Activated naive CD4-positive, alpha-beta T cell (primary cell): ENCODE results near the gene PLEKHM1.
"Not testable (repeated sequence)": the region's sequence is repeated elsewhere in the genome, so short reads cannot be mapped to it uniquely, and the experiment has no call there.

Experiments
- DNase-seq, 4 experiments: peaks; one replicate each; lab custom pipeline; 2025; lab: John Stamatoyannopoulos, UW

Gene PLEKHM1

DNA sequence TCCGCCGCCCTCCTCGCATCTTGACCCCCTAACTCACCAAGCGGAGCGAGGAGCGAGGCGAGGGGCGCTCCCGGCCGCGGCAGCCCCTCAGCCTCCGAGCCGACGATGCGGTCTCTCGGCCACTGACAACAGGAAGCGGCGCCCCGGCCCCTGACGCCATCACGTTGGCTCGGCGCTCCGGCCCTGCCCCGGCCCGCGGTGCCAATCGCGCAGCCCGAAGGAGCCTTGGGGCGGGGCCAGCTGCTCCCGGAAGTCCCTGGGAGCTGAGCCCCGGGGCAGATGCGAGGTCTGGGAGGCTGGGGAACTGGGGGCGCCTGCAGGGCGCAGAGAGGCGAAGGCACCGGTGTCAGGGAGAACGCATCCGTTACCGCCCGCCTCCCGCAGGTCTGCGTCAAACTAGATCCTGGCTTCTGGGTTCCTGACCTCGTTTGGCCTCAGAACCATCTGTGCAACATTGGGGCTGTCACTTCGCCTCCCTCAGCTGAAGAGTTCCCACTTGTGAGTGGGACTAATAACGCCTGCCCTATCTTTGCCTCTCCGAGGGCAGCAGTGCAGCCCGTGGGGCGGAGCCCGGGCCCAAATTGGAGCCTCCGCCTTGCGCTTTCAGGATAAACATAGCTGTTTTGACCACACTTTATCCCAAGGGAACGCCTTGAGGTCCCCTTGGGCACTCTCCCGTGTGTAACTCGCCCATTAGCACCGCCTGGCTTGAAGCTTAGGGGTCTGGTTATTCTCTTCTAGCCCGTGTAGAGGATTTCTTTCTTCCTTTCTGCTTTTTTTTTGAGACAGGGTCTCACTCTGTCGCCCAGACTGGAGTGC, at the start of gene PLEKHM1:
TSS of gene PLEKHM1 (minus strand) at position 107 of the 819 bp plus-strand sequence. CDS start 8,237 bp downstream, outside the sequence.
- peak; percentile 48 to 74 (median 58) for DNase-seq

DNA sequence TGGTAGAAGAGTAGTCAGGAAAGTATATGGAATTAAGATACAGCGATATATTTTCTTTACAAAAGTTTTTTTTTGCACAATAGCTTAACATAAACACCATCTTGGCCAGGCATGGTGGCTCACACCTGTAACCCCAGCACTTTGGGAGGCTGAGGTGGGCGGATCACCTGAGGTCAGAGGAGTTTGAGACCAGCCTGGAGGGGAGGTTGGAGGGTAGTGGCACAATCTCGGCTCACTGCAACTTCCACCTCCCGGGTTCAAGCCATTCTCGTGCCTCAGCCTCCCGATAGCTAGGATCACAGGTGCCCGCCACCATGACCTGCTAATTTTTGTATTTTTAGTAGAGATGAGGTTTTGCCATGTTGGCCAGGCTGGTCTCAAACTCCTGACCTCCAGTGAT, 47.6 kb upstream of the PLEKHM1 start:
- DNase-seq = not testable (repeated sequence)

DNA sequence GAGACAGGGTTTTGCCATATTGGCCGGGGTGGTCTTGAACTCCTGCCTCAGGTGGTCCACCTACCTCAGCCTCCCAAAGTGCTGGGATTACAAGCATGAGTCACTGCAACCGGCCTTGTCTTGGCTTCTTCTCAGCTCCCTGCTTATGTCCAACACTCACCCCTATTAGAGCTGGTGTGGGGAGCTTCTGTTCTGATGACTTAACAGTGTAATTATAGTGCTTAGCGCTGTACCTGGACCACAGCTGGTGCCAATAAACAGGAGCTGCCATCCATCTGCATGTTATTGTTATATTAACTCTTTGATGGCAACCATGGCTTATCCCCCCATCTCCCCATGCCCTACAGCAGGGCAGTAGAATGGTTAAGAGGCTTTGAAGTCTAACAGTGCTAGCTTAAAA, 15.6 kb upstream of the PLEKHM1 start:
- DNase-seq = not testable (repeated sequence)

DNA sequence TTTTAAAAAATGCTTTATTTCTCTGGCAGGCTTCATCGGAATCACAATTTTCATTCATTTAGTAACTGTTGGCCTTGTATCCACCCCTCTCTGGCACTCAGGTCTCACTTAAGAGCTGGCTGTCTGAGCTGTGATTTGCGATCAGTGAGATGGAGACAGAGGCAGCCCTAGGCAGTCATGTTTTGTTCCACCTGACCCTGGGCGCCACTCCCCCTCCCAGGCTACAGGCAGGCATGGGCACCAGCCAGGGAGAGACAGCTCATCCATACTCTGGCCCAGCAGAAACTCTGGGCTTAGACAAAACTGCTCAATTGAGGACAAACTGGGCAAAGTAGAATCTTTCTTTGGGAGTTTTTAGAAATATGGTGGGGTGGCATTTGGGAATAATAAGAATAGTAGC, 14.7 kb upstream of the PLEKHM1 start:
- DNase-seq = not testable (repeated sequence)

DNA sequence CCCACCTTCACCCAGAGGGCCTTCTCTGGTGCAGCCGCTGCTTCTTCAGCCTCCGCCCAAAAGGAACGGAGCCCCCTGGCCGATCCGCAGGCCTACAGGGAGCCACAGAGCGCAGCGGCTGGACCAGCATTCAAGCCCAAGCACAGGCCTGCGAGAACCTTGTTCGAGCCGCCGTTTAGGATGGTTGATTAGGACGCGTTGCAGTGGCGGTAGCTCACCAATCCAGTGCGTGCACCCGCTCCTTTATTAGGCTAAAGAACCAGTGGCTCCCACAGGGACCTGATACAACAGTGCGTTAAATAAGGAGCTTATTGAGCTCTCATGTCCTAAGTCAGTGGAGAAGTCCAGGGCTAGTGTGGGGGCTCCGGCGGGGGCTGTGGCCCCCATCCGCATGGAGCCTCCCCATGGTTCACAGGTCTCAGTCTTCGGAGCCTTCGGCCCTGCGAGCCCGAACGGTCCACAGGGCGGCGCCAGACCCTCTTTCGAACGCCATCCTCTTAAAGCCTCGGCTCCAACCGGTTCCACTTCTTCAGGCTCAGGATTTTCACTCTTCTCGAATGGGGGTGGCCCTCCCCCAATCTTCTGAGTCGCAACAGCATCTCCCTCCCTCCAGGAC, 10.7 kb upstream of the PLEKHM1 start:
- DNase-seq = not testable (repeated sequence)

DNA sequence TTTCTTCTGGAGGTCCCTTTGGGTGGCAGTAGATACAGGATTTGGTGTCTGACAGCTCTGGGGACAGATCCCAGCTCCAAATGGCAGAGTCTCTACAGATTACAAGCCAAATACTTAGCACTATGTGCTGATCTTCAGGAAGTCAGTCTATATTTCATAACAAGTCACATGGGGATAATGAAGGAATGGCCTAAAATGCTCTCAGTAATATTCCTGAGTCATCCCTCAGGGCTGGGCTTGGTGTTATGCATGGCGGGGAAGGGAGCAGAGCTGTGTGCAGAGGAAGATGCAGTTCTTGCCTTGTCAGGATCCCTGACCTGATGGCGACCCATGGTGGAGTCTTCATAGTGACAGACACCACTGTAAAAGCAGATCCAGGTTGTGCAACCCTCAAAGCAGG, 10.0 kb upstream of the PLEKHM1 start:
- DNase-seq = not testable (repeated sequence)

DNA sequence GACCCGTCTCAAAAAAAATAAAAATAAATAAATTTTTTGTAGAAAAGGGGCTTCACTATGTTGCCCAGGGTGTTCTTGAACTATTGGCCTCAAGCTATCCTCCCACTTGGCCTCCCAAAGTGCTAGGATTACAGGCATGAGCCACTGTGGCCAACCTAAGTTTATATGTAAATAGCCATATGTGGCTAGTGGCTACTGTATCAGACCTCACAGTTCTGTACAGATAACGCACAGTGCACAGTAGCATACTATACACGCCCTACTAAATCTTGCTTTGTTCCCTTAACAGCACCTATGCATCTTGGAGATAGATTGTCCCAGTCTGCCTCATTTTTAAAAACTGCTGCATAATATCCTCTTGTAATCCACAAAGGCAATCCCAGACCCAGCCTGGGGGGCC, 8.7 kb upstream of the PLEKHM1 start:
- not testable (repeated sequence) for DNase-seq

DNA sequence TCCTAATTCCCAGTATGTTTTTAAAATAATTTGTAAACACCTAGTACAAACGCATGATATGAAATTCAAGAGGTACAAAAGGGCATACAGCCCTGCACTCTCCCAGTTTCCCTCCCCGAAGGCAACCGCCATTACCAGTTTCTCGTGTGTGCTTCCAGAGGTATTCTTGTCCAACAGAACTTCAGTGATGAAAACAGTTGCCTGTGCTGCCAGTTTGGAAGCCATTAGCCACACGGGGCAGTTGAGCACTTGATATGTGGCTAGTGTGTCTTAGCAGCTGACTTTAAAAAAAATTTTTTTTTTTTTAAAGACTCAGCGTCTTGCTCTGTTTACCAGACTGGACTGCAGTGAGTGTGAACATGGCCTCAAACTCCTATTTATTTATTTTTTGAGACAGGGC, 7.9 kb upstream of the PLEKHM1 start:
- not testable (repeated sequence) for DNase-seq

DNA sequence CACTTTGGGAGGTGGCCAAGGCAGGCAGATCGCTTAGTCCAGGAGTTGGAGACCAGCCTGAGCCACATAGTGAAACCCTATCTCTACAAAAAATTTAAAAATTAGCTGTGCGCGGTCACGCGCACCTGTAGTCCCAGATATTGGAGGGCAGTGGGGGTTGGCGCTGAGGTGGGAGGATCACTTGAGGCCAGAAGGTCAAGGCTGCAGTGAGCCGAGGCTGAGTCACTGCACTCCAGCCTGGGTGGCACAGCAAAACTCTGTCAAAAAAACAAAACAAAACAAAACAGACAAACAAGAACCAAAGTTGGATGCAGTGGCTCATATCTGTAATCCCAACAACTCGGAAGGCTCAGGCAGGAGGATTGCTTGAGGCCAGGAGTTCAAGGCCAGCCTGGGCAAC, 6.9 kb upstream of the PLEKHM1 start:
- DNase-seq = not testable (repeated sequence)

DNA sequence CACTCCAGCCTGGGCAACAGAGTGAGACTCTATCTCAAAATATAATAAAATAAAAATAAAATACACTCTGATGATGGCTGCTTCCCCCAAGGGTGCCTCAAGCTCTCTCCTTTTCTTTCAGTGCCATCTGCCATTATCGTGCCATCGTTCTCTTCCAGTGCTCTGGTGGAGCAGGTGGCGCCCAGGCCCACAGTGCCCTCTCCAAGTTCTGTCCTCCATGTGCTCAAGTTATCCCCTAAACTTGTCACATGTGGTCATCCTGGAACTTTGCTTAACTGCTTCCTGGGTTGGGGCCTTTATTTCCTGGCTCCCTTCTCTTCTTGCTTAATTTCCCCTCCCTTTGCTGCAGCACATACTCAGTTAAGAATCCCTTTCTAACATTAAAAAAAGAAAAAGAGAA, 6.0 kb upstream of the PLEKHM1 start:
- not testable (repeated sequence) for DNase-seq

DNA sequence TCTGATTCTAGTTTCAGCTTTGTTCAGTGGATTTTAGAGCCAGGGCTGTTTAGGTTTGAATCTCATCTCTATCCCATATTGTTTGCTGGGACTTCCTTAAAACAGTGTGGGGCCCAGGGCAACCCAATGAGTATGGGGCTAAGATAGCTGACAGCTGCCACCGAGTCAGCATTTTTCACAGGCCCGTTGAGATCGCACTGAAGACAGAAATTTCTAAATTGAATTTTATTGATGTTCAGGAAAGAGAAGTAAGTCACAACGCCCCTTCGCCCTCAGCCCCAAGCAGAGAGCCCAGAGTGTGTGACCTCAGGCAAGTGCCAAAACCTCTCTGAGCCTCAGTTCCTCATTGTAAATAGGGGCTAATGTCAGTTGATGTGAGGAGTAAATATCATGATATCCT, 4.0 kb upstream of the PLEKHM1 start:
- not testable (repeated sequence) for DNase-seq

DNA sequence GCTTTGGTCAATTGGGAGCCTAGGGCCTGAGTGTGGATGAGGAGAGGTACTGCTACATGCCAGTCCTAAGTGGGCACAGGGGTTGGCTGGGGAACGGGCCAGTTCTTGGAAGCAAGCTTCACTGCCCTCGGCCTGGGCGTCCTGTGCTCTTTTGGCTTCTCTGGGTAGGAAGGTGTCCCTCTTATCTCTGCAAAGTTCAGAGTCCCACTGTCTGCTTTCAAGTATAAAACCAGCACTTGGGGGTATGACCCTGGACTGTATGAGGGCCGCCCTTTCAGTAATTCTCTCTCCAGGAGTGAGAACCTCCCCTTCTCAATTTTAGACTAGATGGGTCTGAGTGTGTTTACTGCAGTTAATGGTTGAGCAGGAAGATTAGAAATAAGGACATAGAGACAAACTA, 1.6 kb upstream of the PLEKHM1 start:
- DNase-seq = not testable (repeated sequence)

DNA sequence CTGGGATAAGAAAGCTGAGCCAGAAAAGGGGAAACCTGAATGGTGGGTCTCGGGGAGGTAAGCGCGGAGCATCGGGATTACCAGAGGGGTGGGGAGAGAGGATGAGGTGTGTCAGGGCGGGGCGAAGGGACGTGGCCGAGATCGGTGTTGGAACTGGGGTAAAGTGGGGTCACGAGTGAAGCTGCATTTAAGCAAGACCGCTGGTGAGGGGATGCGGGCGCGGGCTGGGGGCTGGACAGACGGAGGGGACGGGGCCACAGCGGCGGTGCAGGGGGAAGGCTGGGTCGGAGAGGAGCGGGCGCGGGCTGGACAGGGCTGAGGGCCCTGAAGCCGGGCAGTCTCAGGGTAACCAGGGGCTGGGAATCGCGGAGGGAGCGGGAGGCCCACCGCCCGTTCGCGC, 323 bp downstream of the PLEKHM1 start:
- DNase-seq = not testable (repeated sequence)

DNA sequence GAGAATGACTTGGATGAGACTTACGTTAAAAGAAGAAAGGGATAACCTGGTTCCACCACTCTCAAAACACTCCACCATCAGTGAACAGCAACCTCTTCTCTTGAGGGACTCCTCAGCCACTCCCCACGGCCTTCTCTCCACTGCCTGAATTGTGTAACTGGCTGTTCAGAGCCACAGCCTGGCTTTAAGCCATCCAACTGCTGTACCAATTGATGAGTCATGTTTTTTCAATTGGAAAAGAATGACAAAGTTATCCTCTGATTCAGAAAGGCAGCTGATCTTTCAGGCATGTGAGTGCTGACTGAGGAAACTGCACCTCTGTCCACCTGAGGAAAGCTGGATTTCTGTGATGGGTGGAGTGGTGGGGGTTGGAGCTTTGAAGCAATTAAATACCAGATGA, 2.8 kb downstream of the PLEKHM1 start:
- DNase-seq = not testable (repeated sequence)

DNA sequence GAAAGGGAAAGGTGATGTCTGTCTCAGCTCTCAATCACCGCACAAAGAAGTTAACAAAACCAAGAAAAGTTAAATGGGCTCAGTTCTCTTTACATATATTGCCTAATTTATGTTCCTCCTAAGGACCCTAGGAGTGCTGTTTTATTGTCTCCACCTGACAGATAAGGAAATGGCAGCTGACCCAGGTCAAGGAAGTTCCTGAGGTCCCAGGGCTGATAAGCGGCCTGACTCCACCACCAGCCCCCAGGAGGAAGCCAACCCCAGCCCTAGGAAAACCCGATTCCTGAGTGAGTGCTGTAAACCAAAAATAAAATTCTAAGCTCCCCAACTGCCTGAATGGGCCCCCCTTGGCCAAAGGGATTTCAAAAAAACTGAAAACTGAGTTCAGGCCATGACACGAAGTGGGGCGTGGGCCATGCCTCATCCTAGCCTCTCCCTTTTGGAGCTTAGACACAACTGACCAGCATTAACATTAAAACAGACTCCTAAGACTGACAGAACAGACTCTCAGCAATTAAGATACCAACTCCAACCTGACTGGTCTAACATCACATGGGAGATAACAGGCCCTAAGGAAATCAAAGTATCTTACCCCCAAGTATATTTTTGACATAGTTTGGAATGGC, 6.8 kb downstream of the PLEKHM1 start:
- not testable (repeated sequence) for DNase-seq

DNA sequence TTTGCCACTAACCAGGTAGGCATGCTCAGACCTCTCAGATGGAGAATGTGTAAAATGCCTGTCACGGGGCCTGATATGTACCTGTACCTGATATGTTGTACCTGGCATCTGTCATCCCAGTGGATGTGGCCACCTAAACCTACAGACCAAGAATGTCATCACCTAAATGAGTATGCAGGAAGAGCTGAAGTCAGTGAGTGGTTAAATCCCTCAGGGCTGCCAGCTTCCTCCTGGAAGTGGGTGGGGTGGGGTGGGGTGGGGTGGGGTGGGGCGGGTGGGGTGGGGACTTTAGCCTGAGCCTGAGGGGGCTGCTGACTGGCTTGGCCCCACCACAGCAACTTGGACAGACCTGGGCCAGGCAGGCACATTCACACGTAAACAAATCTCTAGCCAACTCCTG, 7.3 kb downstream of the PLEKHM1 start:
- not testable (repeated sequence) for DNase-seq

DNA sequence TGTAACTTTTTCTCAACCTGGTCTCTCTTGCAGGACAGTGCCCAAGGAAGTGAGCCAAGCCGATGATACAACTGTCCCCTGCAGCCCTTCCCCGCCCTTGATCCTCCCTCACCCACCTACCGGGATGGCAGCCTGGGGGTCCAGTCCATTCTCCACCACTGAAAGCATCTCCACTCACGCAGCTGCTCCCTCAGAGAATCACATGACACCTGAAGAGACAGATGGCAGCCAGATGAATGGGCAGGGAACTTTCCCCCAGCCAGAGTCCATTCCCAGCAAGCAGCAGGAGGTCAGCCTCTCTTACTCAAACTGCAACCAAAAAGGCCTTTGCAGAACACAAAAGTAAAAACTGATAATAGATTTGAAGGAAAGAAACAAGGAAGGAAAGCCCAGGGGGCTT, 8.2 kb downstream of the PLEKHM1 start:
- not testable (repeated sequence) for DNase-seq

DNA sequence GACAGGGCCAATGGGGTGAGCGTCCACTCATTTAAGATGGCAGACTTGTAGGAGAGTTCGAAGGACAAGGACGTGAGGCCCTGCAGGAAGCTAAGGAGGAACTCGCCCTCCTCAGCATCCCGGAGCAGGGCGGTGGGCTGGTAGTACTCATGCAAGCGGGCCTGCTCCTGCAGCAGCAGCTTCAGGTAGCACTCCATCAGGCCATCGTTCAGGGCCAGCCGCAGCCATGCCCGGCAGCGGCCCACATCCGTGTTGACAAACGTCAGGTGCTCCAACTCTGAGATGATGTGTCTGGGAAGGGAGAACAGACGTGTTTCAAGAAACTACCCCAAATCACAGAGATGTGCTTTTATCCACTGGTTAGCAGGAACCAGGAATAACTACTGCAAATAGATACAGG, 15.1 kb downstream of the PLEKHM1 start:
- DNase-seq = not testable (repeated sequence)

DNA sequence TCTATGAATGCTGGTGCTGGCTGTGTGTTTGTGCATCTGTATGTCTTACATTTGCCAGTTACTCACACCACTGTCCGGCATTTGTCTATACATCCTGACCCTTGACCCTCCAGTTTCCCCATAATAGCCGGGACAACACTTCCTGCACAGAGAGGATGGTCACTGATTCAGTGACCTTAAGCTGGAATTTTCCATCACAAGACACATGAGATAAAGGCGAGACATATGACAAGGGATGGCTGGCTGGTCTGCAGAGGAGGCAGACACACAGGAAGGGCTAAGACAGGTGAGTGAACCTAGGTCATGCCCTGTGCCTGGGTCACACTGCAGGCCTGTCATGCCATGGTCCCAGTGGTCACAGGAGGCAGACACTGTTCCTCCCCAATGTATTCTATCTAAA, 18.3 kb downstream of the PLEKHM1 start:
- DNase-seq = not testable (repeated sequence)

DNA sequence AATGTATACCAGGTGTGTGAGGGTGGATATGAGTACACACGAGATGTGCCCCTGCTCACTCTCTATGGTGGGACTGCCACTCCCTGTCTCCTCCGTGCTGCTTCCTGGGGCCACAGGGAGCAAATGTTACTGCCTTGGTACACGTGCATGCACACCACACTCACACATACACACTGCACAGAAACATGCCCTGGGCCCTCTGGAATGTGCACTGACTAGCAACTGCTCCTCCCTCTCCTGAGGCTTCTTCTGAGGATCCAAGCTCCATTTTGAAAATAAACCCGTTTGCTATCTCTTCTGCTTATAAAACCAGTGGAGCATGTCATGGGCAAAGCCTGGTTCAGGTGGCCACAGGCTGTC, 21.3 kb downstream of the PLEKHM1 start:
- DNase-seq = not testable (repeated sequence)

DNA sequence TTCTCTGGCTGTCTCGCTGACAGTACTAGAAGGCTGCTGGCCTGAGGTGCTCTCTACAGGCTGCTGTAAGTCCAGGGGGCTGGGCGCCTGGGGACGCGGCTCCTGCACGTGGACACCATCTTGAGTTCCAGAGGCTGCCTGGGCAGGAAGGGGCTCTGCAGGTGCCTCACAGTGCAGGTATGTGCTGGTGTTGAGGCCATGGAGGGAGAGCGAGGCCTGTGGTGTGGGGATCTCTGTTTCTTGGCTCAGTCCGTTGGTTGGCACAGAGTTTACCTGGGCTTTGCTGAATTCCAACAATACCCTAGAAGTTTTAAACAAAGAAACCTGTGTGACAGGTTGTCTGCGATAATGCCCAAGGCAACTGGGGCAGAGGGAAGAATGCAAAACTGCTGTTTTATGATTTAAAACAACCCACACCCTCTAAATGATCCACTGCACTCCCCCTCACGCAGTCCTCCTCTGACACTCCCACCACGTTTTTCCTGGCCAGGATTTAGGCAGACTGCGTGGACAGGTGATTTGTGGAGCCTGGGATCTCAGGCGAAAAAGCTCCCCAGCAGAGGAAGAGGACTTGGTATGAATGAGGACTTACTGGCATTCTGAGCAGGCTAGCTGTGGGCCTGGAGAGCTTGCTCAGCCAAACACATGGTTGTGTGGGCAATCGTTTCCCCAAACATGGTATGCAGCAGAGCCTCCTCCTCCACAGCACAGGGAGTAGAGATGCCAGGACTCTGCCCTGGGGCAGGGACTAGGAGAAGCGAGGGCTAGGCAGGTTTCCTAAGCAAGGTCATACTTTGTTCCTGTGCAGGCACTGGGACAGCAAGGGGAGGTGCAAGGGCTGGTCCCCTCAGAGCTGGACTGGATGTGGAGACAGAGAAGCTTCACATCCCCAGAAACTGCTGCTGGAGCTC, 22.0 kb downstream of the PLEKHM1 start:
- not testable (repeated sequence) for DNase-seq
